A673 (cell line): ENCODE results near the gene HIBADH.

Experiments used
- CTCF ChIP-seq: fragments of 300-800, 200-600 bp; sonication (generic); conservative IDR thresholded peaks from 2 replicates; pipeline ENCODE4 v1.5.1; 2017; ENCODE audit warnings: low read depth, mild to moderate bottlenecking, antibody characterized with exemption, low read length, moderate library complexity, mixed read lengths
- EZH2 ChIP-seq: fragments of 200-600 bp; sonication (generic); IDR thresholded peaks from 2 replicates; pipeline ENCODE4 v1.6.1; 2017; ENCODE audit warnings: borderline replicate concordance, low read depth, mild to moderate bottlenecking, mixed read lengths, antibody characterized with exemption, low read length; ENCODE audit not compliant: poor library complexity, severe bottlenecking

GRCh38 chr7:27678617-27679260 is 16.1 kb upstream of the HIBADH start:
- no peak for TF ChIP-seq CTCF
- TF ChIP-seq EZH2, result no peak
